CD14-positive monocyte (primary cell): ENCODE results near the gene SYNPO2L. TPM values are rescaled to one million over a fixed set of nuclear protein-coding genes. Genes with fewer than 3 reads are reported as not detected.

Source experiments
- DNase-seq, 3 donors: peaks; one replicate each; pipeline ENCODE4 v3.0.0-alpha.2; 2011 to 2022
- H2AFZ ChIP-seq: 2 replicates; pipeline ENCODE4 v1.6.0; 2012; ENCODE audit warnings: mild to moderate bottlenecking, low read depth, low read length, inconsistent platforms; ENCODE audit not compliant: insufficient read depth, poor library complexity, severe bottlenecking
- H3K27ac ChIP-seq, 2 donors: 1 replicate in 1 of 2; 2 replicates in 1 of 2; pipeline ENCODE4 v1.5.1; 2012 to 2013; ENCODE audit warnings: low read length in 2 of 2, control low read depth in 1 of 2, inconsistent platforms in 1 of 2, low read depth in 1 of 2, mild to moderate bottlenecking in 1 of 2
- H3K27me3 ChIP-seq, 2 donors: one replicate each; pipeline versions ENCODE4 v1.6.0 to v1.6.1; 2011 to 2013; ENCODE audit warnings: low read length in 2 of 2; ENCODE audit not compliant: control insufficient read depth in 2 of 2, insufficient read depth in 2 of 2
- H3K36me3 ChIP-seq, 2 donors: replicated peaks in 1 of 2; 1 replicate in 1 of 2; 2 replicates in 1 of 2; pipeline versions ENCODE4 v1.5.1 to v1.6.1; 2012 to 2013; ENCODE audit warnings: low read length in 2 of 2, control low read depth in 1 of 2, inconsistent platforms in 1 of 2, mild to moderate bottlenecking in 1 of 2; ENCODE audit not compliant: insufficient read depth in 2 of 2, control insufficient read depth in 1 of 2
- H3K4me1 ChIP-seq, 2 donors: 1 replicate in 1 of 2; 2 replicates in 1 of 2; pipeline versions ENCODE4 v1.5.1 to v1.6.1; 2012 to 2013; ENCODE audit warnings: low read length in 2 of 2, control low read depth in 1 of 2, inconsistent platforms in 1 of 2, mild to moderate bottlenecking in 1 of 2, moderate library complexity in 1 of 2; ENCODE audit not compliant: insufficient read depth in 2 of 2, control insufficient read depth in 1 of 2
- H3K4me2 ChIP-seq: replicated peaks from 2 replicates; pipeline ENCODE3; 2012; ENCODE audit warnings: low read length, moderate library complexity, mild to moderate bottlenecking; ENCODE audit not compliant: poor library complexity, severe bottlenecking; ENCODE audit errors: extremely low read depth
- H3K4me3 ChIP-seq, 3 experiments: fragments of 200-600 bp in 1 of 3; sonication (generic) in 1 of 3; replicated peaks in 1 of 3; 1 replicate in 2 of 3; 2 replicates in 1 of 3; pipeline ENCODE4 v1.5.1; 2011 to 2013; ENCODE audit warnings: low read length in 3 of 3, mild to moderate bottlenecking in 3 of 3, control low read depth in 2 of 3, low read depth in 2 of 3, inconsistent platforms in 1 of 3, moderate library complexity in 1 of 3
- H3K79me2 ChIP-seq: 2 replicates; pipeline ENCODE4 v1.6.0; 2012; ENCODE audit warnings: mild to moderate bottlenecking, control low read depth, inconsistent platforms, low read length, moderate library complexity; ENCODE audit not compliant: insufficient read depth
- H3K9ac ChIP-seq: 2 replicates; pipeline ENCODE4 v1.6.0; 2017; ENCODE audit warnings: low read length, mild to moderate bottlenecking; ENCODE audit not compliant: insufficient read depth, poor library complexity, severe bottlenecking
- H3K9me3 ChIP-seq, 2 donors: replicated peaks in 1 of 2; 1 replicate in 1 of 2; 2 replicates in 1 of 2; pipeline versions ENCODE4 v1.5.1 to v1.6.1; 2012 to 2013; ENCODE audit warnings: low read length in 2 of 2, control low read depth in 1 of 2; ENCODE audit not compliant: control insufficient read depth in 1 of 2, insufficient read depth in 1 of 2
- H4K20me1 ChIP-seq: 2 replicates; pipeline ENCODE4 v1.6.0; 2012; ENCODE audit warnings: mild to moderate bottlenecking, low read length, control low read depth, moderate library complexity; ENCODE audit not compliant: insufficient read depth
- H3K27ac Mint-ChIP-seq, 7 donors: one replicate each; pipeline ENCODE4 v1.8.0; 2020; ENCODE audit warnings: mild to moderate bottlenecking in 7 of 7, mixed read lengths in 7 of 7, moderate library complexity in 6 of 7, inconsistent platforms in 2 of 7
- H3K27me3 Mint-ChIP-seq, 3 donors: one replicate each; pipeline ENCODE4 v1.8.0; 2021 to 2022; ENCODE audit warnings: low read depth in 3 of 3, mild to moderate bottlenecking in 3 of 3, mixed read lengths in 3 of 3, moderate library complexity in 3 of 3, inconsistent platforms in 1 of 3
- H3K36me3 Mint-ChIP-seq, 2 donors: one replicate each; pipeline ENCODE4 v1.8.0; 2020; ENCODE audit warnings: mixed read lengths in 2 of 2, inconsistent platforms in 1 of 2, mild to moderate bottlenecking in 1 of 2
- H3K4me1 Mint-ChIP-seq: one replicate; pipeline ENCODE4 v1.8.0; 2020; ENCODE audit warnings: mild to moderate bottlenecking, mixed read lengths
- H3K4me3 Mint-ChIP-seq, 2 donors: one replicate each; pipeline ENCODE4 v1.8.0; 2020; ENCODE audit warnings: mild to moderate bottlenecking in 2 of 2, mixed read lengths in 2 of 2, moderate library complexity in 1 of 2
- H3K9me3 Mint-ChIP-seq, 7 donors: one replicate each; pipeline ENCODE4 v1.8.0; 2020 to 2022; ENCODE audit warnings: mixed read lengths in 7 of 7, mild to moderate bottlenecking in 6 of 7, moderate library complexity in 6 of 7, inconsistent platforms in 2 of 7
- CTCF ChIP-seq: fragments of 200-600 bp; IDR thresholded peaks from one replicate; pipeline ENCODE4 v1.8.0; 2022; ENCODE audit warnings: antibody characterized with exemption, mild to moderate bottlenecking
- WGBS: methylation state at CpG from one replicate; pipeline ENCODE4 v1.1.5; 2013; ENCODE audit warnings: missing lambda C conversion rate; ENCODE audit not compliant: insufficient coverage; 5-methylcytosine and 5-hydroxymethylcytosine counted together
- intact Hi-C, 2 donors: fragments of 100-400 bp; cut with micrococcal nuclease; formaldehyde crosslinking; loops; one replicate each; pipeline versions ENCODE4 v1.15.0 to v1.15.1; 2023
- polyA plus RNA-seq, 3 donors: library from polyadenylated mRNA; depleted of rRNA in 1 of 3; unstranded in 2 of 3; stranded (reverse) in 1 of 3; fragments of 300-500 nt in 2 of 3; fragments of >200 nt in 1 of 3; fragmentation: Illumina TruSeq in 2 of 3; gene quantifications; 1 replicate in 2 of 3; 2 replicates in 1 of 3; pipeline ENCODE4 v1.2.3, GENCODE V29; 2012 to 2021

The SYNPO2L gene
- polyA plus RNA-seq, 3 donors = not detected

- Histone ChIP-seq H3K4me3 (no peak overlapping the region), H3K36me3 (no peaks in the 10 kb centered on the region), H3K79me2 (peaks cover 4% of the 10 kb centered on the region), H4K20me1 (no peaks in the 10 kb centered on the region), H3K27me3 (no peaks in the 10 kb centered on the region), H3K9me3 (no peaks in the 10 kb centered on the region), H3K9ac (no peak overlapping the region), H3K4me2 (no peak overlapping the region), H3K4me1 (peaks cover 16 to 17% of the 10 kb centered on the region in 2 donors), H2AFZ (no peak overlapping the region), H3K27ac (no peak overlapping the region)
- no peak for DNase-seq
- H3K27me3 Mint-ChIP-seq = peaks cover 0 to 3% (median 0%) of the 10 kb centered on the region in 3 donors
- WGBS = 88% methylated on average over 7 of the region's 7 CpGs
- peaks cover 14% of the 10 kb centered on the region for H3K4me1 Mint-ChIP-seq
- peaks cover 0 to 2% (median 0%) of the 10 kb centered on the region in 7 donors for H3K9me3 Mint-ChIP-seq
- H3K4me3 Mint-ChIP-seq = no peak overlapping the region
- intact Hi-C loops = no loop called here
- H3K36me3 Mint-ChIP-seq = no peaks in the 10 kb centered on the region
- no peak overlapping the region for H3K27ac Mint-ChIP-seq
- TF ChIP-seq CTCF = no peak
Observed at GRCh38 chr10:73628405-73628804, 27.4 kb downstream of the SYNPO2L start.

GRCh38 chr10:73627300-73627699, 28.5 kb downstream of the SYNPO2L start:
- H3K27me3 Mint-ChIP-seq = peaks cover 0 to 3% (median 0%) of the 10 kb centered on the region in 3 donors
- H3K9me3 Mint-ChIP-seq = no peaks in the 10 kb centered on the region
- Histone ChIP-seq H3K4me2 (no peak overlapping the region), H2AFZ (no peak overlapping the region), H3K9me3 (no peaks in the 10 kb centered on the region), H3K79me2 (peaks cover 4% of the 10 kb centered on the region), H4K20me1 (no peaks in the 10 kb centered on the region), H3K4me3 (no peak overlapping the region), H3K9ac (no peak overlapping the region), H3K36me3 (no peaks in the 10 kb centered on the region), H3K27me3 (no peaks in the 10 kb centered on the region), H3K4me1 (peaks cover 16 to 17% of the 10 kb centered on the region in 2 donors), H3K27ac (no peak overlapping the region)
- intact Hi-C loops = no loop called here
- 96% methylated on average over 4 of the region's 6 CpGs for WGBS
- peaks cover 14% of the 10 kb centered on the region for H3K4me1 Mint-ChIP-seq
- H3K4me3 Mint-ChIP-seq = no peak overlapping the region
- DNase-seq = no peak
- no peak for TF ChIP-seq CTCF
- peak overlapping the region in 1 of 7 donors; percentile 60 for H3K27ac Mint-ChIP-seq
- no peaks in the 10 kb centered on the region for H3K36me3 Mint-ChIP-seq
